Rectal smooth muscle tissue (tissue), 1 donor: ENCODE measurements around the gene PARP16.
"Not testable (repeated sequence)": the region's sequence is repeated elsewhere in the genome, so short reads cannot be mapped to it uniquely, and the experiment has no call there.

Experiments
- H3K27ac ChIP-seq: one replicate; pipeline ENCODE4 v1.7.0; 2013; ENCODE audit warnings: low read depth, low read length, inconsistent platforms
- H3K27me3 ChIP-seq: one replicate; pipeline ENCODE4 v1.7.0; 2013; ENCODE audit warnings: low read length; ENCODE audit not compliant: control insufficient read depth, insufficient read depth
- H3K36me3 ChIP-seq: one replicate; pipeline ENCODE4 v1.7.0; 2013; ENCODE audit warnings: low read length; ENCODE audit not compliant: control insufficient read depth, insufficient read depth
- H3K4me1 ChIP-seq: one replicate; pipeline ENCODE4 v1.7.0; 2013; ENCODE audit warnings: low read length; ENCODE audit not compliant: control insufficient read depth, insufficient read depth
- H3K4me3 ChIP-seq: one replicate; pipeline ENCODE4 v1.7.0; 2013; ENCODE audit warnings: low read length
- H3K9ac ChIP-seq: one replicate; pipeline ENCODE4 v1.7.0; 2013; ENCODE audit warnings: low read length

PARP16 gene

DNA sequence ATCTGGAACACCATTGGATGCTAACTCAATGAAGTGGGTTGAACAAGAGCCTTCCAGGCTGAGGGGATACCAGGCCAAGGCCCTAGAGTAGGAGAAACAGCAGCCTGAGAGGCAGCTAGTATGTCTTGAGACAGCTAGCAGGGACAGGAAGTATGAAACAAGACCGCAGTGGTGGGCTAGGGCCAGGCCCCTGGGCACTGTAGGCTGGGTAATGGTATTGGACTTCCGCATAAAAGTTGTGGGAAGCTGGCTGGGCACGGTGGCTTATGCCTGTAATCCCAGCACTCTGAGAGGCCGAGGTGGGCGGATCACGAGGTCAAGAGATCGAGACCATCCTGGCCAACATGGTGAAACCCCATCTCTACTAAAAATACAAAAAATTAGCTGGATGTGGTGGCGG is 50.2 kb downstream of the PARP16 start:
- not testable (repeated sequence) for H3K36me3 ChIP-seq, H3K27ac ChIP-seq, H3K4me3 ChIP-seq, H3K27me3 ChIP-seq, H3K4me1 ChIP-seq, H3K9ac ChIP-seq

- H3K27ac ChIP-seq, result no peak overlapping the region
- no peaks in the 10 kb centered on the region for H3K4me1 ChIP-seq
- no peak overlapping the region for H3K4me3 ChIP-seq
- no peak overlapping the region for H3K9ac ChIP-seq
- no peaks in the 10 kb centered on the region for H3K36me3 ChIP-seq
- no peaks in the 10 kb centered on the region for H3K27me3 ChIP-seq
Measured at GRCh38 chr15:65233696-65234095, 53.0 kb downstream of the PARP16 start.

DNA sequence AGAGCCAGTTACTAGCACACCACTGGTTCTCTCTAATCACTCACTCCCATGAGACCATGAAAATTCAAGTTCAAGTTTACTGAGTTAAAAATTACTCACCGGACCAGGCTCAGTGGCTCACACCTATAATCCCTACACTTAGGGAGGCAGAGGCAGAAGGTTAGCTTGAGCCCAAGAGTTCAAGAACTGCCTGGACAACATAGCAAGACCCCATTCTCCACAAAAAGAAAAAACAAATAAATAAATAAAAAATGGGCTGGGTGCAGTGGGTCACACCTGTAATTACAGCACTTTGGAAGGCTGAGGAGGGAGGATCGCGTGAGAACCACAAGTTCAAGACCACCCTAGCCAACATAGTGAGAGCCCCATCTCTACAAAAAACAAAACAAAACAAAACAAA is 54.2 kb downstream of the PARP16 start:
- no peaks in the 10 kb centered on the region for H3K4me1 ChIP-seq
- H3K27ac ChIP-seq, result no peak overlapping the region
- no peaks in the 10 kb centered on the region for H3K36me3 ChIP-seq
- no peak overlapping the region for H3K9ac ChIP-seq
- H3K4me3 ChIP-seq, result no peak overlapping the region
- H3K27me3 ChIP-seq, result no peaks in the 10 kb centered on the region

- Histone ChIP-seq H3K27ac (no peak overlapping the region), H3K36me3 (no peaks in the 10 kb centered on the region), H3K4me3 (no peak overlapping the region), H3K27me3 (no peaks in the 10 kb centered on the region), H3K9ac (no peak overlapping the region), H3K4me1 (no peaks in the 10 kb centered on the region)
Measured at GRCh38 chr15:65231306-65231705, 55.4 kb downstream of the PARP16 start.

GRCh38 chr15:65226901-65227300 is 59.8 kb downstream of the PARP16 start:
- not testable (repeated sequence) for H3K9ac ChIP-seq, H3K4me1 ChIP-seq, H3K4me3 ChIP-seq, H3K36me3 ChIP-seq, H3K27ac ChIP-seq, H3K27me3 ChIP-seq

DNA sequence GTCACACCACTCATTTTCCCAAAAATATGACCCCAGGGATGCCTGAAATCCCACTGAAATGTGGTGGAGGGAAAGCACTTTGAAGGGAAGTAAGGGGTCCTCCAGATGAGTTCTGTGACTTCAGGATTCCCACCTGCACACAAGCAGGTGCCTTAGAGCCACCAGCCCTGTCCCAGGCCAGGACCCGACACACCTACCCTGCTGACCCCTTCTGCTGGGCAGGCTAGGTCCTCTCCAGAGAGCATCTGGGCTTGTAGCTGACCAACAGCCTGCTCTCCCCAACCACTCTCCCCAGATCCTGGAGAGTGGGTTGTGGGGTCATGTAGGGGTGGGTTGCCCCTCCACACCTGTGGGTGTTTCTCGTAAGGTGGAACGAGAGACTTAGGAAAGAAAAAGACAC is 60.5 kb downstream of the PARP16 start:
- H3K4me1 ChIP-seq, result no peaks in the 10 kb centered on the region
- no peaks in the 10 kb centered on the region for H3K36me3 ChIP-seq

DNA sequence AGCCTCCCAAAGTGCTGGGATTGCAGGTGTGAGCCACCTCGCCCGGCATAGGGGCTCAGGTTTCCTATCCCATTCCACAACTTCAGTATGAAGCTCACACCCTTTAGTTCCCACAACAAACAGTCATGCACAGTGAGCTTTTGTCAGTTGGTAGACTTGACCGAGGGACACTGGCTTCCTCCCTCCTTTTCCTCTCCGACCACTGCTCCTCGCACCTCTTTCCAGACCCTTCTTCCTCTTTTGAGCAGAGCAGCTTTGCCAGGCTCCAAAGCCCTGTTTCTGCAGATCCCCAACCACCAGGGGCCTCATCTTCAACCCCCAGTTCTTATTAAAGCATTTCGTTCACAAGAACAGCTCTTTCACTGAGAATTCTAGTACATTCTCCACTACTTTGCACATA is 62.7 kb downstream of the PARP16 start:
- Histone ChIP-seq H3K4me3 (no peak overlapping the region), H3K4me1 (no peaks in the 10 kb centered on the region), H3K9ac (no peak overlapping the region), H3K27me3 (no peaks in the 10 kb centered on the region), H3K27ac (no peak overlapping the region), H3K36me3 (no peaks in the 10 kb centered on the region)

More for the DNA sequence above, 60.5 kb downstream of the PARP16 start:
- Histone ChIP-seq H3K27me3 (no peaks in the 10 kb centered on the region), H3K27ac (no peak overlapping the region), H3K4me3 (no peak overlapping the region), H3K9ac (no peak overlapping the region)

- Histone ChIP-seq H3K4me3 (no peak overlapping the region), H3K27ac (no peak overlapping the region), H3K9ac (no peak overlapping the region), H3K36me3 (no peaks in the 10 kb centered on the region), H3K4me1 (no peaks in the 10 kb centered on the region), H3K27me3 (no peaks in the 10 kb centered on the region)
Measured at GRCh38 chr15:65222891-65223290, 63.8 kb downstream of the PARP16 start.

GRCh38 chr15:65221697-65222096 is 65.0 kb downstream of the PARP16 start:
- Histone ChIP-seq H3K9ac (no peak overlapping the region), H3K4me3 (no peak overlapping the region), H3K4me1 (no peaks in the 10 kb centered on the region), H3K36me3 (no peaks in the 10 kb centered on the region), H3K27me3 (no peaks in the 10 kb centered on the region), H3K27ac (no peak overlapping the region)

- no peaks in the 10 kb centered on the region for H3K36me3 ChIP-seq
- H3K4me3 ChIP-seq, result no peak overlapping the region
- no peaks in the 10 kb centered on the region for H3K27me3 ChIP-seq
- no peaks in the 10 kb centered on the region for H3K4me1 ChIP-seq
- H3K9ac ChIP-seq, result no peak overlapping the region
- no peak overlapping the region for H3K27ac ChIP-seq
Measured at GRCh38 chr15:65219137-65219536, 67.5 kb downstream of the PARP16 start.

GRCh38 chr15:65217526-65218482 is 68.9 kb downstream of the PARP16 start:
- H3K9ac ChIP-seq, result no peak overlapping the region
- no peak overlapping the region for H3K27ac ChIP-seq
- no peaks in the 10 kb centered on the region for H3K36me3 ChIP-seq
- no peaks in the 10 kb centered on the region for H3K4me1 ChIP-seq
- no peaks in the 10 kb centered on the region for H3K27me3 ChIP-seq
- no peak overlapping the region for H3K4me3 ChIP-seq

DNA sequence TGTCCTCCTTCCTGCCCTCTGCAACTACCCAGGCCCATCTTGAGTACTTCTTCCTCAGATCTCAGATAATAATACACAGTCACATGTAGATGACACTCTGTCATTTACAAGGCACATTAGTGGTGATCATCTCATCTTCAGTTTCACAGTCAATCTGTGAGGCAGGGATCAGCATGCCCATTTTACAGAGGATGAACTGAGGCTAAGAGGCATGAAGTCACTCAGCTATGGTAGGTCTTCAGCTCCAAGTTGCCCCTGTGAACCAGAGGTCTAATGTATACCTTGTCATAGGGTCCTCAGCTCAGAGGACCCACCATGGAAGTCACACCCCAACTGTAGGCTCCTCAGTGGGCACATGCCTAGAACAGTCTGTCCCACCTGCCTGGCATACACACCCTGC is 71.2 kb downstream of the PARP16 start:
- Histone ChIP-seq H3K27me3 (no peaks in the 10 kb centered on the region), H3K9ac (no peak overlapping the region), H3K4me1 (peaks cover 10% of the 10 kb centered on the region), H3K4me3 (no peak overlapping the region), H3K36me3 (no peaks in the 10 kb centered on the region), H3K27ac (no peak overlapping the region)

DNA sequence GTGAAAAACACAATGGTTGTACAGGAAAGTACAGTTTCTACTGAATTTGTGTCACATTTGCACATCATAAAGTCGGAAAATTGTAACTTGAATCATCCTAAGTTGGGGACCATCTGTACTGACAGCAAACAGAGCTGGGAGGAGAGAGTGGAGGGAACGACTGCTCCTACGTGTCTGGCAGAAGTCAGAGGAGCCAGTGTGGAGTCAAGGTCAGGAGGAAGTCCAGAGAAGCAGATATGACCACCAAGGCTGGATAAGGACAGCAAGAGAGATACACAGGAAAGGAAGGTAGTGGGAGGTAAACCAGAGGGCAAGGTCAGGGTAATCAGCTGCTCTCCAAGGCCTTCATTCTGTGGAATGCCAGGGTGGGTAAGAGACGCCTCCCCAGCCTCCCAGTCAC is 72.7 kb downstream of the PARP16 start:
- H3K27me3 ChIP-seq, result no peaks in the 10 kb centered on the region
- H3K27ac ChIP-seq, result no peak overlapping the region
- H3K9ac ChIP-seq, result no peak overlapping the region
- peaks cover 10% of the 10 kb centered on the region for H3K4me1 ChIP-seq
- no peaks in the 10 kb centered on the region for H3K36me3 ChIP-seq
- no peak overlapping the region for H3K4me3 ChIP-seq
